Heart right ventricle (tissue), 16 donors: ENCODE measurements around the gene PARD3. TPM values are rescaled to one million over a fixed set of nuclear protein-coding genes. Genes with fewer than 3 reads are reported as not detected.

Source experiments
- ATAC-seq, 8 donors: fragments of 200-7000 bp; cut with Tn5 transposase; one replicate each; pipeline ENCODE4 v1.9.1; 2020; ENCODE audit warnings: mild to moderate bottlenecking in 8 of 8, moderate library complexity in 8 of 8, moderate number of reproducible peaks in 1 of 8
- DNase-seq, 2 donors: peaks; one replicate each; pipeline ENCODE4 v3.0.0-alpha.2; 2020
- H3K27ac ChIP-seq, 10 donors: fragments of 200-600 bp; sonication (generic) in 2 of 10; one replicate each; pipeline versions ENCODE4 v1.5.0 to v1.8.0; 2020 to 2022; ENCODE audit warnings: mild to moderate bottlenecking in 3 of 10
- H3K27me3 ChIP-seq, 7 donors: fragments of 200-600 bp; one replicate each; pipeline ENCODE4 v1.8.0; 2021 to 2022; ENCODE audit warnings: mild to moderate bottlenecking in 2 of 7
- H3K36me3 ChIP-seq, 9 donors: fragments of 200-600 bp; sonication (generic) in 1 of 9; one replicate each; pipeline versions ENCODE4 v1.5.0 to v1.8.0; 2020 to 2022; ENCODE audit warnings: mild to moderate bottlenecking in 2 of 9
- H3K4me1 ChIP-seq, 9 donors: fragments of 200-600 bp; sonication (generic) in 1 of 9; one replicate each; pipeline versions ENCODE4 v1.5.0 to v1.8.0; 2020 to 2022; ENCODE audit warnings: mild to moderate bottlenecking in 4 of 9
- H3K4me3 ChIP-seq, 10 donors: fragments of 200-600 bp; sonication (generic) in 2 of 10; one replicate each; pipeline versions ENCODE4 v1.5.0 to v1.8.0; 2020 to 2022; ENCODE audit warnings: mild to moderate bottlenecking in 7 of 10, moderate library complexity in 2 of 10
- H3K9me3 ChIP-seq, 11 donors: fragments of 200-600 bp in 10 of 11; sonication (generic) in 2 of 11; one replicate each; pipeline versions ENCODE4 v1.5.0 to v1.8.0; 2013 to 2022; ENCODE audit warnings: mild to moderate bottlenecking in 2 of 11, control low read depth in 1 of 11, moderate library complexity in 1 of 11
- WGBS, 2 donors: extraction: QIAGEN DNeasy Blood & Tissue Kit; methylation state at CpG; one replicate each; pipeline ENCODE4 v1.1.7; 2013; ENCODE audit warnings: inconsistent platforms in 1 of 2; 5-methylcytosine and 5-hydroxymethylcytosine counted together
- intact Hi-C, 10 donors: fragments of 100-400 bp; cut with DNase I; formaldehyde crosslinking; loops; one replicate each; pipeline versions ENCODE4 v1.11.1 to v1.14.2; 2022
- polyA plus RNA-seq, 2 donors: library from polyadenylated mRNA; stranded (reverse); fragments of 200-250 nt; gene quantifications; one replicate each; pipeline ENCODE4 v1.2.3, GENCODE V29; 2013
- total RNA-seq, 10 donors: library from RNA; stranded (reverse); fragmentation: NEBNext Ultra II Directional in 3 of 10; extraction: Animal tissue kit (Norgen Biotek cat#: 25700) in 3 of 10; gene quantifications; one replicate each; pipeline versions ENCODE4 v1.2.1 to v1.2.4, GENCODE V29; 2021 to 2023
- TF ChIP-seq, protein P1 (sequence below), 9 donors: fragments of 200-600 bp; sonication (generic) in 2 of 9; IDR thresholded peaks; one replicate each; pipeline versions ENCODE4 v1.5.0 to v1.8.0; 2021 to 2022; ENCODE audit warnings: antibody characterized with exemption in 9 of 9, mild to moderate bottlenecking in 5 of 9, moderate library complexity in 1 of 9
- donor health status: Arrhythmogenic right ventricular cardiomyopathy.
- donor health status: ischemic (EF 13 %, LVEDD 7.1; RV severe dilation, severe dysfunction).
- donor health status: healthy with polysubstance abuse.
- donor health status: DM: no; HTN: yes; CAD: no.
- donor health status: DM: no; HTN: no; CAD: no.
- donor health status: ischemic (EF 25% LVEDD 6.9; RV normal size, moderate dysfunction).
- donor health status: ischemic (EF 25% LVEDD 5.7; RV mildly dilated, moderate dysfunction).
- donor health status: healthy.
- donor health status: DM: yes; HTN: yes; CAD: no.
- donor health status: Ischemic cardiomyopathy.
- donor health status: ischemic (EF 35%, LVEDD 5.7; RV mildly dilated, moderate dysfunction).
- donor health status: nonischemic (EF 11% LVEDD 7.7; RV severe dilation, severe dysfunction).
- donor health status: DM: yes; HTN: yes; CAD: no.
- donor health status: PGD.
- donor health status: ischemic (EF 29% LVEDD 5.4; RV normal size, mild dysfunction).
- donor health status: nonischemic (EF 23%, LVEDD 6.1; RV moderate dilation, normal function).

Gene PARD3
- total and polyA plus RNA-seq, 12 donors, result 19.7 to 41.8 (median 34.2) TPM

DNA sequence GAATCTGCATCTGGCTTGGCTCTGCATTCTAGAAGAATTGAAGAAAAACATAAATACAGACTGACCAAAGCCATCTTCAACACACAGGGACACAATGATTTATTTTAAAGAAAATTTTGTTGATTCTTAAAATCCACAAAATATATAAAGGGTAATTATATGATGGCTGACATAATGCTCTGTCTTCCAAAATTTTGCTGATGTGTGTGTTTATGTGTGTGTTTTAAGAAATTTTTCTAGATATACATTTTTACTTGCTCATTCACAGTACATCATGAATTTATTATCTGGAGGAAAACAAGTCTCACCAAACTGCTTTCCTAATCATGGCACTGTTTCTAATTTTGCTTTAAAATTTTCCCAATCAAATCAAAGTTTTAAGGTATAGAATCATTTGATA is 442.6 kb downstream of the PARD3 start:
- DNase-seq, result no peak
- Histone ChIP-seq H3K27me3 (no peaks in the 10 kb centered on the region), H3K27ac (no peak overlapping the region), H3K36me3 (peaks cover 0 to 22% (median 0%) of the 10 kb centered on the region in 9 donors), H3K4me3 (no peak overlapping the region), H3K9me3 (peaks cover 0 to 6% (median 0%) of the 10 kb centered on the region in 11 donors), H3K4me1 (peaks cover 0 to 12% (median 0%) of the 10 kb centered on the region in 9 donors)
- TF ChIP-seq, protein P1, sequence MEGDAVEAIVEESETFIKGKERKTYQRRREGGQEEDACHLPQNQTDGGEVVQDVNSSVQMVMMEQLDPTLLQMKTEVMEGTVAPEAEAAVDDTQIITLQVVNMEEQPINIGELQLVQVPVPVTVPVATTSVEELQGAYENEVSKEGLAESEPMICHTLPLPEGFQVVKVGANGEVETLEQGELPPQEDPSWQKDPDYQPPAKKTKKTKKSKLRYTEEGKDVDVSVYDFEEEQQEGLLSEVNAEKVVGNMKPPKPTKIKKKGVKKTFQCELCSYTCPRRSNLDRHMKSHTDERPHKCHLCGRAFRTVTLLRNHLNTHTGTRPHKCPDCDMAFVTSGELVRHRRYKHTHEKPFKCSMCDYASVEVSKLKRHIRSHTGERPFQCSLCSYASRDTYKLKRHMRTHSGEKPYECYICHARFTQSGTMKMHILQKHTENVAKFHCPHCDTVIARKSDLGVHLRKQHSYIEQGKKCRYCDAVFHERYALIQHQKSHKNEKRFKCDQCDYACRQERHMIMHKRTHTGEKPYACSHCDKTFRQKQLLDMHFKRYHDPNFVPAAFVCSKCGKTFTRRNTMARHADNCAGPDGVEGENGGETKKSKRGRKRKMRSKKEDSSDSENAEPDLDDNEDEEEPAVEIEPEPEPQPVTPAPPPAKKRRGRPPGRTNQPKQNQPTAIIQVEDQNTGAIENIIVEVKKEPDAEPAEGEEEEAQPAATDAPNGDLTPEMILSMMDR (IDR thresholded peaks at IDR 0.05), result no peak
- no peak for ATAC-seq
- intact Hi-C loops, result no loop called here

DNA sequence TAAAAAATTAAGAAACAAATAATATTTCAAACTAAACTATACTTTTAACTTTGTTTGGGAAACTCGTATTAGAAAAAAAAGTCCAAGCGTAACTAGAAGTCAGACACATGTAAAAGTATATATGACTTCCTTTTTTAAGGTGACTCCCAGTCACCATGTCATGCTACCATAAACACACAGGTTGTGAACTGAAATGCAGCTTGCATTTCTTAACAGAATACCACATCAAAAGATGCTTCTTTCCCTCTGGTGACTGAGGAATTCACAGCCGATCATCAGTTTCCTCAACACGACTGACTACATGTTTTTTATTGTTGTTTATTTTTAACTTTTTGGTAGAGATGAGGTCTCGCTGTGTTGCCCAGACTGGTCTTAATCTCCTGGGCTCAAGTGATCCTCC is 445.0 kb downstream of the PARD3 start:
- H3K36me3 ChIP-seq, result peaks cover 0 to 19% (median 0%) of the 10 kb centered on the region in 9 donors
- intact Hi-C loops, result no loop called here
- no peak overlapping the region for H3K27ac ChIP-seq
- peaks cover 0 to 7% (median 0%) of the 10 kb centered on the region in 9 donors for H3K4me1 ChIP-seq
- TF ChIP-seq, protein P1 (IDR thresholded peaks at IDR 0.05), result no peak
- peaks cover 0 to 6% (median 0%) of the 10 kb centered on the region in 11 donors for H3K9me3 ChIP-seq
- DNase-seq (no peak), ATAC-seq (no peak)
- no peak overlapping the region for H3K4me3 ChIP-seq
- H3K27me3 ChIP-seq, result no peaks in the 10 kb centered on the region
- WGBS, 2 donors, result 94% methylated on average over 5 of the region's 5 CpGs

- peaks cover 0 to 6% (median 0%) of the 10 kb centered on the region in 11 donors for H3K9me3 ChIP-seq
- TF ChIP-seq, protein P1 (IDR thresholded peaks at IDR 0.05), result no peak
- DNase-seq, result no peak
These were observed 446.0 kb downstream of the PARD3 start for GRCh38 chr10:34369120-34369519.

DNA sequence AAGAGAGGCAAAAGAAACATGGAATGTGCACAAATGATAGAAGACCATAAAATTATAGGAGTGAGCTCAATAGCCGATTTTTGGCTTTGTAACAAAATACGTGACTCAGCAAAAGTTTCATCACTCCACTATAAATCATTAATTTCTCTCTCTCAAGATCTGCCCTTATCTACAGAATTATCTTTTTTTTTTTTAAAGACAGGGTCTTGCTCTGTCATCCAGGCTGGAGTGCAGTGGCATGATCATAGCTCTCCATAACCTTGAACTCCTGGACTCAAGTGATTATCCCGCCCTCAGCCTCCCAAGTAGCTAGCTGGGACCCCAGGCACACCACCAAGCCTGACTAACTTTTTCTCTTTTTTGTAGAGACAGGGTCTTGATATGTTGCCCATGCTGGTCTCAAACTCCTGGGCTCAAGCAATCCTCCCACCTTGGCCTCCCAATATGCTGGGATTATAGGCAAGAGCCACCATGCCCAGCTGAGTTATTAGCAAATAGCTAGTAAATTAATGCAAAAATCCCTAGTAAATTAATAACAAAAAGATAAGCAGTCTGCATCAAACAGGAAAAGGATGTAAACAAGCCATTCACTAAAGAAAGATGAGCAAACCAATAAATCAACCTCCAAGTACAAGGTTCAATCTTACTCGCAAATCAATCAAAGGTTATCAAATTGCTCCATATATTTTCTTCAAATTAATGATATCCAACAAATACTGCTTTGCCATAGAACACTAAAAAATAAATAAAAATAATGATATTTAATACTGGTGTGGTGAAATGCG is 450.7 kb downstream of the PARD3 start:
- no peaks in the 10 kb centered on the region for H3K9me3 ChIP-seq
- DNase-seq (no peak), ATAC-seq (no peak)
- H3K27ac ChIP-seq, result no peak overlapping the region
- H3K27me3 ChIP-seq, result no peaks in the 10 kb centered on the region
- no peak overlapping the region for H3K4me3 ChIP-seq
- intact Hi-C loops, result no loop called here
- 88 to 96% methylated on average over 5 of the region's 5 CpGs for WGBS, 2 donors
- no peaks in the 10 kb centered on the region for H3K4me1 ChIP-seq
- TF ChIP-seq, protein P1 (IDR thresholded peaks at IDR 0.05), result no peak
- H3K36me3 ChIP-seq, result peaks cover 0 to 16% (median 0%) of the 10 kb centered on the region in 9 donors

More at GRCh38 chr10:34369120-34369519, 446.0 kb downstream of the PARD3 start:
- intact Hi-C loops, result no loop called here
- H3K4me1 ChIP-seq, result peaks cover 0 to under 1% (median 0%) of the 10 kb centered on the region in 9 donors
- no peaks in the 10 kb centered on the region for H3K27me3 ChIP-seq
- no peak overlapping the region for H3K4me3 ChIP-seq
- H3K27ac ChIP-seq, result no peak overlapping the region
- no peak for ATAC-seq
- peaks cover 0 to 19% (median 0%) of the 10 kb centered on the region in 9 donors for H3K36me3 ChIP-seq
- WGBS, 2 donors, result 95 to 98% methylated on average over 3 of the region's 3 CpGs
